RWPE1 (cell line): Measurements from ENCODE around the gene SPRN.
"Not testable (repeated sequence)": the region's sequence is repeated elsewhere in the genome, so short reads cannot be mapped to it uniquely, and the experiment has no call there.

Source experiments
- CTCF ChIA-PET: fragments of 350-600 bp; sonication (Branson Sonifier 250); formaldehyde crosslinking; extraction: SDS; loops from one replicate; lab custom pipeline; 2021; lab: Yijun Ruan, JAX
- POLR2A ChIA-PET: fragments of 400-600 bp; formaldehyde crosslinking; extraction: SDS; loops from one replicate; lab custom pipeline; 2020; ENCODE audit warnings: antibody characterized with exemption; ENCODE audit not compliant: low non-redundant PET; lab: Yijun Ruan, JAX
- DNase-seq: peaks from one replicate; pipeline ENCODE4 v3.0.0; 2012; ENCODE audit warnings: low spot score
- H3K27ac ChIP-seq: fragments of 450-650 bp; 2 replicates; pipeline ENCODE4 v1.5.1; 2017
- CTCF ChIP-seq: fragments of 450-650 bp; conservative IDR thresholded peaks from 2 replicates; pipeline ENCODE4 v1.5.1; 2017; ENCODE audit warnings: low read depth, mild to moderate bottlenecking

The SPRN gene

GRCh38 chr10:133442967-133443924 is 18.8 kb upstream of the SPRN start:
- POLR2A ChIA-PET, result no interaction called here
- CTCF ChIA-PET, result no interaction called here
- TF ChIP-seq CTCF, result no peak
- no peak overlapping the region for H3K27ac ChIP-seq
- no peak for DNase-seq

- H3K27ac ChIP-seq, result no peak overlapping the region
- ChIA-PET CTCF (no interaction called here), POLR2A (no interaction called here)
- no peak for DNase-seq
- TF ChIP-seq CTCF, result no peak
These were observed 18.0 kb upstream of the SPRN start for GRCh38 chr10:133442191-133442966.

DNA sequence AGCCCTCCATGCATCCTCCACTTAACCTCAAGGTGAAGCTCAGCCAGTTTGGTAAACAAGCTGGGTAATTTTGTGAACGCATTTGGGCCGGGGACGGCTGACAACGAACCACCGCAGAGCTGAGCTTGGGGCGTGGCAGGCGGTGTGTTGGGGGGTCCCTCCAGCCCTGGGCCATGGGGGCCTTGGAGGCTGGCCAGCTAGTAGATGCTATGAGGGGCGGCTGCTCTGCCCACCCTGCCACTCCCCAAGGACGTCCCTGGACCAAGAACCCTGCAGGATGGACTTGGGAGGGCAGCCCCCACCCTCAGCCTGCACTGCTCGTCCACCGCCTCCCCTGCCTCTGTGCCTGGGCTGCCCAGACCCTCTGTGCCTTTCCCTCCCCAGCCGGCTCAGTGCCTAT is 17.4 kb upstream of the SPRN start:
- no peak for TF ChIP-seq CTCF
- ChIA-PET POLR2A (no interaction called here), CTCF (no interaction called here)
- DNase-seq, result no peak
- no peak overlapping the region for H3K27ac ChIP-seq

GRCh38 chr10:133441356-133441755 is 16.9 kb upstream of the SPRN start:
- DNase-seq, CTCF ChIA-PET, H3K27ac ChIP-seq, POLR2A ChIA-PET: not testable (repeated sequence)

DNA sequence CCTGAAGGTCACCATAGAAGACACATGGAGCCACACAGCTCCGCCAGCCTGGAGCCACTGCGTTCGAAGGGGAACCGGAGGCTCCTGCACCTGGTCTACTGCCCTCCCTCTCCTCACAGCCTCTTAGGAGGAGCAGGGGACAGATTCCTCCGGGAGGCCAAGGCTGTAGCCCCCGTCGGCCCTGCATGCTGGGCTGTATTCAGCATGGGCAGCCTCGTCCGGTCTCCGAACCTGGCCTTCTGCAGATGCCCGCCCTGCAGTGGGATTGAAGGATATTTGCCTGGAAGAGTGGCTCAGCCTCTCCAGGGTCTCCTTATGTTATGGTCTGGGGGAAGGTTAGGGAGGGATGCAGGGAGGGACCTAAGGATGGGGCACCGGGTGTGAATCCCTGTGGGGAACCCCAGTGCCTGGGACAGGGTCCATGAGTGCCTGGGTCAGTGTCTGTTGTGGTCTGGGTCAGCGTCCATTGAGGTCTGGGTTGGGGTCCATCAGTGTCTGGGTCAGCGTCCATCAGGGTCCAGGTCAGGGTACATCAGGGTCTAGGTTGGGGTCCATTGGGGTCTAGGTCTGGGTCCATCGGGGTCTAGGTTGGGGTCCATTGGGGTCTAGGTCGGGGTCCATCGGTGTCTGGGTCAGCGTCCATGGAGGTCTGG is 16.3 kb upstream of the SPRN start:
- CTCF ChIA-PET, result interaction anchor here (0.7 kb wide), 1 partner anchor 40 kb away, joined by 3 read pairs; no protein-coding TSS in a partner anchor
- TF ChIP-seq CTCF, result no peak
- POLR2A ChIA-PET, result no interaction called here
- no peak for DNase-seq
- H3K27ac ChIP-seq, result no peak overlapping the region

DNA sequence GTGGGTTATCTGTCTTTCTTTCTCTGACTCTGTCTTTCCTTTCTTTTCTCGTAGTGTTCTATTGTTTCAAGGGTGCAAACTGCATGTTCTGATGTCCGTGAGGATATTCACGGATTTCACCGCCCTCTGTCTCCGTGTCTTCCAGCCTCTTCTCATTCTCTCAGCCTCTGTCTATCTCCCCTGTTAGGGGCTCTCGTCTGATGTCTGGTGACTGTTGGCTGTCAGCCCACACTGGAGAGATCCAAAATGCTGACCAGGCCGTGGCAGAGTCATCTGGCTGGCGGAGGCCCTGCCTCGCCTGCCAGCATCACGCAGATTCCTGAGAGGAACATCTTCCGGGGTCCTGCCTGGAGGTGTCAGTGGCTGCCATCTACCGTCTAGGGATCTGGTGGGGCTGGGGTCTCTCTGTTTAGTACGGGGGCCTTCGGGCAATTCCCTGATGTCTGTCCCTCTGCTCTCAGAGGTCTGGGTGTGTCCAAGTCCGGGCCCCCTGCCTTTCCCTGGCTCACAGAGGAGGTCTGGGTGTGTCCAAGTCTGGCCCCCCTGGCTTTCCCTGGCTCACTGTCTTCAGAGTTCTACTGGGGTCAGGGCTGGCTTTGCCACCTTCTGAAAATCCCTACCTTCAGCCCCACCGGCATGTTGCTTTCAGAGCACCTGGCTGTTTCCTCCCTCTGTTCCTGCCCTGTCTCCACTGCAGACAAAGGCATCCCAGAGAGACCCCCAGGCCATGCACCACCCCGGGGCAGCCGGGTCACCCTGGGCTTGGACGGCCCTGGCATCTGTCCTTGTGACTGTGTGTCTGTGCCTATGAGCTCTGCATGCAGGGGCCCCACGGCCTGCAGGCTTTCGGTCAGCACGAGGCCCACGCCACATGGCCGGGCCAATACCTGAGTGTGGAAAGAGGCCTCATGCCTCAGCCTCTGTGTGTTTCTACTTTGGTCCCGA is 15.4 kb upstream of the SPRN start:
- CTCF ChIA-PET, result interaction anchor here (0.7 to 1.1 kb wide), 3 partner anchors 18 to 174 kb away, joined by 3 read pairs; no protein-coding TSS in a partner anchor
- POLR2A ChIA-PET, result interaction anchor here (0.6 kb wide), 1 partner anchor 78 kb away, joined by 8 read pairs; no protein-coding TSS in a partner anchor
- no peak overlapping the region for H3K27ac ChIP-seq
- no peak for DNase-seq
- no peak for TF ChIP-seq CTCF
